ENCODE measurements around the gene KCNJ13. TPM values are rescaled to one million over a fixed set of nuclear protein-coding genes. Genes with fewer than 3 reads are reported as not detected.

KCNJ13 gene
- polyA plus RNA-seq, 1 donor from 2014 or later: not detected

- Histone ChIP-seq H3K4me3 (ENCODE audit: low read length) (no peak overlapping the region), H3F3A (ENCODE audit: insufficient read depth, low read length, poor library complexity, severe bottlenecking) (no peaks in the 10 kb centered on the region), H2AFZ (ENCODE audit: low read depth, low read length) (no peak overlapping the region), H3K9me3 (ENCODE audit: low read length) (no peaks in the 10 kb centered on the region), H3K9ac (ENCODE audit: low read length) (no peak overlapping the region), H3K4me2 (ENCODE audit: low read length) (no peak overlapping the region), H3K9me2 (ENCODE audit: insufficient read depth, low read length) (no peaks in the 10 kb centered on the region), H3K79me2 (replicated peaks; ENCODE audit: insufficient read depth, low read length) (no peaks in the 10 kb centered on the region), H3K27me3 (ENCODE audit: insufficient read depth, low read depth, low read length) (no peaks in the 10 kb centered on the region), H3K36me3 (ENCODE audit: insufficient read depth, low read length) (peaks cover 13% of the 10 kb centered on the region), H4K20me1 (ENCODE audit: insufficient read depth) (no peaks in the 10 kb centered on the region), H3K27ac (ENCODE audit: low read length) (no peak overlapping the region)
- TF ChIP-seq MXI1 (conservative IDR thresholded peaks at IDR 0.05; ENCODE audit: poor library complexity, severe bottlenecking) (no peak), RAD21 (conservative IDR thresholded peaks at IDR 0.05) (no peak), EZH2 (IDR thresholded peaks at IDR 0.05; ENCODE audit: borderline replicate concordance, insufficient read depth, low read length, poor library complexity, severe bottlenecking) (no peak), POLR2AphosphoS5 (IDR thresholded peaks at IDR 0.05) (no peak), SMC3 (conservative IDR thresholded peaks at IDR 0.05; ENCODE audit: poor library complexity) (no peak), EP300 (conservative IDR thresholded peaks at IDR 0.05; ENCODE audit: poor library complexity, severe bottlenecking) (no peak), TAF1 (IDR thresholded peaks at IDR 0.05; ENCODE audit: low read depth) (no peak)
- TF ChIP-seq, protein P1, sequence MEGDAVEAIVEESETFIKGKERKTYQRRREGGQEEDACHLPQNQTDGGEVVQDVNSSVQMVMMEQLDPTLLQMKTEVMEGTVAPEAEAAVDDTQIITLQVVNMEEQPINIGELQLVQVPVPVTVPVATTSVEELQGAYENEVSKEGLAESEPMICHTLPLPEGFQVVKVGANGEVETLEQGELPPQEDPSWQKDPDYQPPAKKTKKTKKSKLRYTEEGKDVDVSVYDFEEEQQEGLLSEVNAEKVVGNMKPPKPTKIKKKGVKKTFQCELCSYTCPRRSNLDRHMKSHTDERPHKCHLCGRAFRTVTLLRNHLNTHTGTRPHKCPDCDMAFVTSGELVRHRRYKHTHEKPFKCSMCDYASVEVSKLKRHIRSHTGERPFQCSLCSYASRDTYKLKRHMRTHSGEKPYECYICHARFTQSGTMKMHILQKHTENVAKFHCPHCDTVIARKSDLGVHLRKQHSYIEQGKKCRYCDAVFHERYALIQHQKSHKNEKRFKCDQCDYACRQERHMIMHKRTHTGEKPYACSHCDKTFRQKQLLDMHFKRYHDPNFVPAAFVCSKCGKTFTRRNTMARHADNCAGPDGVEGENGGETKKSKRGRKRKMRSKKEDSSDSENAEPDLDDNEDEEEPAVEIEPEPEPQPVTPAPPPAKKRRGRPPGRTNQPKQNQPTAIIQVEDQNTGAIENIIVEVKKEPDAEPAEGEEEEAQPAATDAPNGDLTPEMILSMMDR (IDR thresholded peaks at IDR 0.05; ENCODE audit: poor library complexity, severe bottlenecking): no peak
- TF ChIP-seq, protein P2, sequence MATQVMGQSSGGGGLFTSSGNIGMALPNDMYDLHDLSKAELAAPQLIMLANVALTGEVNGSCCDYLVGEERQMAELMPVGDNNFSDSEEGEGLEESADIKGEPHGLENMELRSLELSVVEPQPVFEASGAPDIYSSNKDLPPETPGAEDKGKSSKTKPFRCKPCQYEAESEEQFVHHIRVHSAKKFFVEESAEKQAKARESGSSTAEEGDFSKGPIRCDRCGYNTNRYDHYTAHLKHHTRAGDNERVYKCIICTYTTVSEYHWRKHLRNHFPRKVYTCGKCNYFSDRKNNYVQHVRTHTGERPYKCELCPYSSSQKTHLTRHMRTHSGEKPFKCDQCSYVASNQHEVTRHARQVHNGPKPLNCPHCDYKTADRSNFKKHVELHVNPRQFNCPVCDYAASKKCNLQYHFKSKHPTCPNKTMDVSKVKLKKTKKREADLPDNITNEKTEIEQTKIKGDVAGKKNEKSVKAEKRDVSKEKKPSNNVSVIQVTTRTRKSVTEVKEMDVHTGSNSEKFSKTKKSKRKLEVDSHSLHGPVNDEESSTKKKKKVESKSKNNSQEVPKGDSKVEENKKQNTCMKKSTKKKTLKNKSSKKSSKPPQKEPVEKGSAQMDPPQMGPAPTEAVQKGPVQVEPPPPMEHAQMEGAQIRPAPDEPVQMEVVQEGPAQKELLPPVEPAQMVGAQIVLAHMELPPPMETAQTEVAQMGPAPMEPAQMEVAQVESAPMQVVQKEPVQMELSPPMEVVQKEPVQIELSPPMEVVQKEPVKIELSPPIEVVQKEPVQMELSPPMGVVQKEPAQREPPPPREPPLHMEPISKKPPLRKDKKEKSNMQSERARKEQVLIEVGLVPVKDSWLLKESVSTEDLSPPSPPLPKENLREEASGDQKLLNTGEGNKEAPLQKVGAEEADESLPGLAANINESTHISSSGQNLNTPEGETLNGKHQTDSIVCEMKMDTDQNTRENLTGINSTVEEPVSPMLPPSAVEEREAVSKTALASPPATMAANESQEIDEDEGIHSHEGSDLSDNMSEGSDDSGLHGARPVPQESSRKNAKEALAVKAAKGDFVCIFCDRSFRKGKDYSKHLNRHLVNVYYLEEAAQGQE (IDR thresholded peaks at IDR 0.05; ENCODE audit: borderline replicate concordance): no peak
Measured at GRCh38 chr2:232816657-232817056, 40.3 kb upstream of the KCNJ13 start.

GRCh38 chr2:232815569-232815968, 39.2 kb upstream of the KCNJ13 start:
- no peaks in the 10 kb centered on the region for H4K20me1 ChIP-seq (ENCODE audit: insufficient read depth)
- no peak overlapping the region for H3K27ac ChIP-seq (ENCODE audit: low read length)
- H3K4me2 ChIP-seq (ENCODE audit: low read length): no peak overlapping the region
- H3K4me3 ChIP-seq (ENCODE audit: low read length): no peak overlapping the region
- no peak overlapping the region for H2AFZ ChIP-seq (ENCODE audit: low read depth, low read length)
- H3K9ac ChIP-seq (ENCODE audit: low read length): no peak overlapping the region
- H3K9me2 ChIP-seq (ENCODE audit: insufficient read depth, low read length): no peaks in the 10 kb centered on the region
- H3K36me3 ChIP-seq (ENCODE audit: insufficient read depth, low read length): peaks cover 13% of the 10 kb centered on the region
- H3K9me3 ChIP-seq (ENCODE audit: low read length): no peaks in the 10 kb centered on the region
- TF ChIP-seq EZH2 (IDR thresholded peaks at IDR 0.05; ENCODE audit: borderline replicate concordance, insufficient read depth, low read length, poor library complexity, severe bottlenecking) (no peak), SMC3 (conservative IDR thresholded peaks at IDR 0.05; ENCODE audit: poor library complexity) (no peak), MXI1 (conservative IDR thresholded peaks at IDR 0.05; ENCODE audit: poor library complexity, severe bottlenecking) (no peak), TAF1 (IDR thresholded peaks at IDR 0.05; ENCODE audit: low read depth) (no peak), RAD21 (conservative IDR thresholded peaks at IDR 0.05) (no peak)
- TF ChIP-seq, protein P2 (IDR thresholded peaks at IDR 0.05; ENCODE audit: borderline replicate concordance): no peak
- TF ChIP-seq, protein P1 (IDR thresholded peaks at IDR 0.05; ENCODE audit: poor library complexity, severe bottlenecking): no peak
- no peaks in the 10 kb centered on the region for H3F3A ChIP-seq (ENCODE audit: insufficient read depth, low read length, poor library complexity, severe bottlenecking)
- H3K79me2 ChIP-seq (replicated peaks; ENCODE audit: insufficient read depth, low read length): no peaks in the 10 kb centered on the region
- H3K27me3 ChIP-seq (ENCODE audit: insufficient read depth, low read depth, low read length): no peaks in the 10 kb centered on the region

Measured in neural cell (in vitro differentiated cells).